HG03520 (cell line): ENCODE data around the gene F2.

Experiments
- ATAC-seq: cut with Tn5 transposase; IDR thresholded peaks from one replicate; pipeline ENCODE4 v1.9.1; 2021; ENCODE audit warnings: mild to moderate bottlenecking, moderate library complexity; ENCODE audit not compliant: unreplicated experiment

Gene F2

DNA sequence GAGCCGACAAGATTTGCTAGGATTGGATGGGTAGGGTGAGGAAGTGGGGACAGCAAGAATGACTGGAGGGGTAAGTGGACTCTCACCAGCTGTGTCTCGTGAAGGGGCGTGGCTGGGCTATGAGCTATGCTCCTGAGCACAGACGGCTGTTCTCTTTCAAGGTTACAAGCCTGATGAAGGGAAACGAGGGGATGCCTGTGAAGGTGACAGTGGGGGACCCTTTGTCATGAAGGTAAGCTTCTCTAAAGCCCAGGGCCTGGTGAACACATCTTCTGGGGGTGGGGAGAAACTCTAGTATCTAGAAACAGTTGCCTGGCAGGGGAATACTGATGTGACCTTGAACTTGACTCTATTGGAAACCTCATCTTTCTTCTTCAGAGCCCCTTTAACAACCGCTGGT is 19.9 kb downstream of the F2 start:
- no peak for ATAC-seq

DNA sequence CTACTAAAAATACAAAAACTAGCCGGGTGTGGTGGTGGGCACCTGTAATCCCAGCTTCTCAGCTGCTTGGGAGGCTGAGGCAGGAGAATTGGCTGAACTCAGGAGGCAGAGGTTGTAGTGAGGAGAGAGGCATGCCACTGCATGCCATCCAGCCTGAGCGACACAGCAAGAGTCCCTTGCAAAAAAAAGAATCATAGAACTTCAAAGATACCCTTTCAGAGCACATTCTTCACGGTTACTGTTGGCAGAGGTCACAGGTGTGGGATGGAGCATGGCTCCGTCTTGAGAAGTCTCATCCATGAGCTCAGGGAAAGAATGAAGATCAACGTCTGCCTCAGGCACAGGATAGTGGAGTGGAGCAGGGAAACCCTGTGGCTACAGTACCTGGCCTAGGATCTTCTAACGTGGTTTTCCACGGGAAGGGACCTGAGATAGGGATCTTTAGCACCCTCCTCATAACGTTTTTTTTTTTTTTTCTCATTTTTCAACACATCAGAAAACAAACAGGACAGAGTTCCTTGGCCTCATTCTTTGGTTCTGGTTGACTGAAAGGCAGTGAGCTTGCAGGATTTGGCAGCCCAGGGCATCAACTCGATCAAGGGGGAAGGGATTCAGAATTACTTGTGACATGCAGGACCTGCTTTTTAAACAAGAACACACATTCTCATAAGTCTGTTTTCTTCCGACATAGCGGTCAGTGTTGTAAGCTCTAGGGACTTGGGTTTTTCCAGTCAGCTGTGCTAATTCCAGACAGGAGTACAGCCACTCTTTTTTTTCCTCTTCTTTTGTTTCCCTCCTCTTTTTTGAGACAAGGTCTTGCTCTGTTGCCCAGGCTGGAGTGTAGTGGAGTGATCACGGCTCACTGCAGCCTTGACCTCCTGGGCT is 22.8 kb downstream of the F2 start:
- no peak for ATAC-seq

DNA sequence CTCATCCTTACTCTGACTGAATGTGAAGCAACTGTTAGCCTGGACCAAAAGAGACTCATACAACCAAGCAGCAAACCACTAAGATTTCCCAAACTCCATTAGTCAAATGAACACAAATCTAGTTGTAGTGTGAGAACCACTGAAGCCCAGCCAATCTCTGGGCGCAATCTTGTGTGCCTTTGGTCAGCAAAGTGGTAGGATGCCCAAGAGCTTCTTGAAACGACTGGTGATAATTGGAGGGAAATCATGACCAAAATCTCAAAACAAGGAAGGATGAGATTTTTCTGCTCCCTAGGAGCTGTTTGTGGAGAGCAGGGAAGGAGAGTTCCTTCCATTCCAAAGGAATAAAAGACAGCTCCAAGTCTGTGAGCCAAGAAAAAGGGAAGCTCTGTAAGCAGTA is 24.0 kb downstream of the F2 start:
- no peak for ATAC-seq

DNA sequence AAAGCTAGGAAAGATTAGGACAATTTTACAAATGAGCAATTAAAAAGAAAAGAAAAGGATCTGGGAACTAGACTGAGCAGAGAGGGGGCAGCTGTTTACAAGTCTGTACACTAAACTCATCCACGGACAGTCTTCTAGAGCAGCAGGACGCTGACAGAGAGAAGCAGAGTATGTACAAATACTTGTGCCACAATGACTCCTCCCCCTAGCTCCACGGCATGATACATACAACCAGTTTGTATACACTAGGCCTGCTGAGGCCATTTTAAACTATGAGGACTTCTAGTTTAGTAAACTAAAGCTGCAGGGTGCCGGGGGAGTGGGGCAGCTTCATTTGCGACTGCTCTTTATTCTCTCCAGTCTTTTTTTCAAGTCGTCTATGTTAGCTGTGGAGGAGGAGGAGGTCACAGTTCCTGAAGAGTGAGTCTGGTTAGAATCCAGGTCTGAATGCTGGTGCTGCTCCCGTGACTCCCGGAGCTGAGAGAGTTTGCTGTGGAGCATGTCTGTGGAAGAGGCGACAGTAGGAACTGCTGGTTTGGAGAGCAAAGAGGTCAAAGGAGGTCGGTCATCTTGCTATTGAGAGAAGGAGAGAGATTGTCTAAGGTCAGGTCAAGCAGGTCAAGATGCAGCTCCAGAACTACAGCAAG is 24.8 kb downstream of the F2 start:
- no peak for ATAC-seq

DNA sequence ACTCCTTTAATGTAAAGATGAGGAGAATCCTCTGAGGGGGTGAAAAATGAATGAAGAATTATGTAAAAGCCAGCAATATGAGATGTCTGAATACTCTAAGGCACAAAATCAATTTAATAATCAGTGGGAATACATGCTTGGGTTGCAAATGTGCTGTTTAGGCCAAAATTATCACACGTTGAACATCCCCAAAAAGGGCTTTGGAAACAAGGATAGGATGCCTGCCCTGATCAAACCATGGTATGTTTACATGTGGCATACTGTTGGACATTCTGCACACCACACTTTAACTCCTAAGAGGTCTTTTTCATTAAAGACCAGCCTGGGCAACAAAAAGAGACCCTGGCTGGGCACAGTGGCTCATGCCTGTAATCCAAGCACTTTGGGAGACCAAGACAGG is 26.3 kb downstream of the F2 start:
- no peak for ATAC-seq

DNA sequence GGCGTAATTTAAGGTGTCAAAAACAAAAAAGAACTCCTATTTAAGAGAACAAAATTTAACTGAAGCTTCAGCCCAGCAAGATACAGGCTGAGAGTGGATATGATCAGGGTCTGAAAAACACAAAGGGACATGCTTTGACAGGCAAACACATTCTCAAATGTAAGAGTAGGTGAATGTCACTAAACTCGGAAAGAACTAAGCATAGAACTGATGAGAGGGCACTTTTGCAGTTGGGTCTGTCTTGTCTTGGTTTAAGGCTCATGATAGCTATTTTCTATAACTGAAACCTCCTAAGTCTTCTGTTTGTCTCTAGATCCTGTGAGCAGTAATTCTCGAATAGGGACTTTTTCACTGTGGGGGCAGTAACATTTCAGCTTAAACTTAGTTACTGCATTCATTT is 27.0 kb downstream of the F2 start:
- no peak for ATAC-seq

DNA sequence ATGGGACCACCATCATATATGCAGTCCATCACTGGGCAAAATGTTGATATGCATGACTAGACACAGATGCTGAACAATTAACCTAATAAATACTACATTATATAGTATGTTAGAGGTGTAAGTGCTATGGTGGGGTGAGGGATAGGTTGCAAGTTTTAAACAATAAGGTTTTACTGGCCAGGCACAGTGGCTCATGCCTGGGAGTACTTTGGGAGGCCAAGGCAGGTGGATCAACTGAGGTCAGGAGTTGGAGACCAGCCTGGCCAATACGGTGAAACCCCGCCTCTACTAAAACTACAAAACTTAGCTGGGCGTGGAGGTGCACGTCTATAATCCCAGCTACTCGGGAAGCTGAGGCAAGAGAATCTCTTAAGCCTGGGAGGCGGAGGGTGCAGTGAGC is 28.1 kb downstream of the F2 start:
- no peak for ATAC-seq

DNA sequence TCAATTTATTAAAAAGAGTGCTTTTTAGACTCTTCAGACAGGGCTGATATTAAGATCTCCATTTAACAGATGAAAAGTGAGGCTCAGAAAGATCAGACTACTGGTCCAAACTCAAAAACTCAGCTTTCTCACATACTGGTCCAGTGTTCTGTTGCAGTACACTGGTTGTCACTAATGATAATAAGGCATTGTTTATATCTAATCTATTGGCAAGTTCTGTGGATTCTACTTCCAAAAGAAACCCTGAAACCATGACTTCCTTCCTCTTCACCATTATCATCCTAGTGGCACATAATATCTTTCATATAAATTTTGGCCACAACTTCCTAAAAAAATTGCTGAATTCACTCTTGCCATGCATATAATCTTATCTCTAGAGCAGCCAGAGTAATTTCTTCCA is 36.9 kb downstream of the F2 start:
- ATAC-seq = no peak

DNA sequence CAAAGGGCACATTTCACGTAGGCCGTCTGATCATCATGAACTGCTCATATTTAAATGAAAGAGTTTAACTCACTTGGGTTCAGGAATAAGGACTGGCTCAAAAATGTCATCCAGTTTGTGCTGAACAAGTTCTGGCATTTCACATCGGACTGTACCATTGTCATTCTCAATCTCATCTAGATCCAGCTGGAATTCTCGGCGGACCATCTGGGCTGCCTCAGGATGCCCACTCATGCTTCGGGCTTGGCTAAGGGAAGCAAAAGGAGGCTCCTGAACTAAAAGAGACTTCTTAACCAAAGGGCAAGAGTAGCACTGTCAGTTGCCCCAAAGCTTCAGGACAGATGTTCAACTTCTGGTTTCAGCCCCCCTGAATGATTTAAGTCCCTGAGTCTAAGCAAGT is 40.2 kb downstream of the F2 start:
- no peak for ATAC-seq

DNA sequence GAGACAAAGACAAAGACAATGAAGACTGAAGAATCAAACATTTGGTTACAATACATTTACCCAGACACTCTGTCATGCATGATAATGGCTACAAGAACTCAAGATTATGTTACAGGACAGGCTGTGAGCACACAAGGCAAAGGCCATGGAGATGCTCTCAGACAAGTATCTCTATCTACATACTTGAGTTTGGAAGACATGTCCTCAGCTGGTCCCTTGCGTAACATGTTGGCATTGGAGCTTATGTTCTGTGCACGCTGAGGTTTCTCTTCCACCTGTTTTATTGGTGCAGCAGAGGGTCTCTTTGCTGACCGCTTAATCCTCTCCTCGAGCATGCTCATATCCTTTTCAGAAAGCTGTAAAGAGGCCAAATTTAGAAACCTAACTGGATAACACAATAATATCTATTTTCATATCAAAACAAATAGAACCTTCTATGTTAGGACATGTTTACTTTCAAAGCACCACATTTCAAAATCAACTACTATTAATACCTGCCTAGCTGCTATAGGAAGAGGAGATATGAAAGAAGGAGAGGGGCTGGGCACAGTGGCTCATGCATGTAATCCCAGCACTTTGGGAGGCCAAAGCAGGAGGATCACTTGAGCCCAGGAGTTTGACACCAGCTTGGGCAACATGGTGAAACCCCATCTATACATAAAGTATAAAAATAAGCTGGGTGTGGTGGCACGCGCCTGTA is 41.6 kb downstream of the F2 start:
- no peak for ATAC-seq

DNA sequence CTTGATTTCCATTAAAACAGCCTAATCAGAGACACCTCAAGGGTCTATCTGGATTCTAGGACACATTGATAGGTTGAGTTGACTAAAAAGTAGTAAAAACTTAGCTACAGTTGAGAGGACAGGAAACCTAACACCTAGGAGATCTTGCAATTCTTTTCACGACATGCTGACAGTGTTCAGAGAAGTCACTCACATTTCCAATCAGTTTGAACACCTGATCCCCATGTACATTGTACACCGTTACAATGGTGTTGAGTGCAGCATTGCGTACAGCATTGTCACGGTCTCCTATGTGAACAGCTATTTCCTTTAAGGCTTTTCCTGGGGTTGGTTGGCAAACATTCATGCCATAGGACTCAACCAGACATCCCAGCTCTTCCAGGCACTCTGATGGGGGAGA is 42.8 kb downstream of the F2 start:
- ATAC-seq = no peak

DNA sequence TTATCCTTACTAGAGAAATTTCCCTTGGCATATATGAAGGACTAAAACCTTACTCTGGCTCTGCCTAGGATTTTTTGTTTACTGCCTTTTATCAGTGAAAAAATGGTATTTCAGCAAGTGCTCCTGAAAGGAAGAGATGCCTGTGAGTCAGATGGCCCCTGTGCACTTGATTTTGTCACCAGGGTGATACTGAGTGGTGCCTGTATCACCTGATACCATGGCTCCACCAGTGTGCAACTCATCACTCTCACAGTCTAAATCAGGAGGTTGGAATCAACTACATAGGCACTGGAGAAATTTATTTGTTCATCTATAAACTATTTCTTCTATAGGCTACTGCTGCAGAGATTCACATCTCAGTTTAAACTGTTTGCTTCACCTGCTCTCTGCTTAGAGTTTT is 43.2 kb downstream of the F2 start:
- ATAC-seq = no peak

DNA sequence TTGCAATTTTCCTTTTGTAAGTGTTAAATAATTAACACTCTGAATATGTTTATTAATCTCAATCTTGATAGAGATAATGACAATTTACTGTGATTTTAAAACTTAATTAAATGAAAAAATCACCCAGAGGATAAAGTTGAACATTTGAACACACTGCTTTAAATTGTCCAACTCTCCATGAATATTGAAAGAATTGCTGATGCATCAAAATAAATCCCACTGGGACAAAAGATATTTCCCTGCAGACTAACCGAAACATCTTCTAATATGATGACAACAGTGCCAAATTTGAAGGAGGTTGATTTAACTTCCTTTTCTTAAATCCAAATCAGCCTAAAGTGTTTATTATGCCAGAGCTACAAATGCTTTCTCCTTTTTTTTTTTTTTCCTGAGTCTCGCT is 47.6 kb downstream of the F2 start:
- ATAC-seq = no peak

DNA sequence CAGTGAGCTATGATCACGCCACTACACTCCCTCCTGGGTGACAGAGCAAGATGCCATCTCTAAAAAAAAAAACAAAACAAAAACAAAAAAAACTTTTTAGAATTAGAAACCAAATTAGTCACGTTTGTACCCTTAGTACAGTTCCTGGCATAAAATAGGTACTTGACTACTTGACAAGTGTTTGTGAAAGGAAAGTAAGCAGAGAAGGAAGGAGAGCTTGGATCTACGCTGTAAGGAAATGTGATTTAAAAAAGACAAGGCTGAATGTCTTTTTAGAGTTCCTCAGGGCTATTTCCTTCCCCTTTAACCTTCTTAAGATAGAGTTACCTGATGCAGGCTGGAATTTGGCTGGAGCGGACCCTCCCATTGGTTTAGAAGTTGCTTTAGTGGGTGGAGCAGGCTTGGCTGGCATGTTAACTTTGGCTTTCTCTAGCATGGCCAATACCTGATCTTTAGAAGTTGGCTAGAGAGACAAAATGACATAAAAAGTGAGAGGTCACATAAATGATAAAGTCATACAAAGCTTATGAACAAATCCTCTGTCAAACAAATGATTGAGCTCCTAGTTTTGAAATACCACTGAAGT is 50.7 kb downstream of the F2 start:
- ATAC-seq = no peak

DNA sequence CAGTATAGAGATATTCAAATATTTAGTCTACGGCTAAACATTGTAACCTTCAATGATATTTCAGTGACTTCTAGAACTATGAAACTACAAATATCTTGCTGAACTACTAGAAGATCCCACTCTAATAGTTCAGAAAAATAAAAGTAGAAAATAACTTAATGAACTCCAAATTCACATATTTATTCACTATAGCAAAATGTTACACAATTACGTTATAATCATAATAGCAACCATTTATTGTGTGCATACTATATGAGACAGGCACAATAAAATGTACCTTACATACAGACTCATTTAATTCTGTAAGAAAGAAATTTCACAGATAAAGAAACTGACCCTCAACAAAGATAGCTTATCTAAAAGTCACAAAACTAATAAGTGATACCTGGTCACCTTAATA is 57.9 kb downstream of the F2 start:
- ATAC-seq = no peak

DNA sequence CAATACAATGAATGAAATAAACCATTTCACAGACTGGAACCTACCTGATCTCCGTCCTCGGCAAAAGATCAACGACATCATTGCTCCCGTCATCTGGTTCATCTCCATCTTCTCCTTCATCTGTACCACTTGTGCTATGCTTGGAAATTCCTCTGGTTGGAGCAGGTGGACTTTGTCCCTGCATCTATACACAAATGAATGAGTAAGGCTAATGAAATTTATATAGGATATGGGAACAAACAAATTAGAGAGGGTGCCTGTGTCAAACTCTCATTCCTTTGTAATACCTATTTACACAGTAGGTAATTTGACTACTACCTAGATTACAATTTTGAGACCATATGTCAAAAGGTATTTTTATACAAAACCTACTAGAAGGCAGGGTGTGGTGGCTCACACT is 59.4 kb downstream of the F2 start:
- no peak for ATAC-seq
